Measurements from ENCODE around the gene LAD1. TPM values are rescaled to one million over a fixed set of nuclear protein-coding genes. Genes with fewer than 3 reads are reported as not detected.

LAD1 gene
- total RNA-seq, 4 donors from 2014 or later = 0.25 to 6.2 (median 0.92) TPM

DNA sequence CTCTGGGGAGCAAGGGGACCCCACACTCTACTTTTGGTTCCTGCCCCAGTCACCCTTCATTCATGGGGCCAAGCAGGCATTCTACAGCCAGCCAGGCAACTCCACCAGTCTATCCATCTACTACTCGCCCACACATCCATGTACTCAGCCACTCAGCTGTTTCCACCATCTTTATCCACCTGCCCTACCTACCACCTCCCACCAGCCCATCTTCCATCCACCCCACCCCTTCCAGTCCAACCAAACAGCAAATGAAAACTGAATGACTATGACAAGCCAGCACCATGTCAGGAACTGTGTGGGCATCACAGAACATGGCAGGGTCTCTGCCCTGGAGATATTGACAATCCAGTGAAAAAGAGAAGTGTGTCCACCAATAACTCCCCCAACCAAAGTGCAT lies 7.9 kb downstream of the LAD1 start:
- TF ChIP-seq POLR2A (IDR thresholded peaks at IDR 0.05) = no peak
- TF ChIP-seq, protein P1, sequence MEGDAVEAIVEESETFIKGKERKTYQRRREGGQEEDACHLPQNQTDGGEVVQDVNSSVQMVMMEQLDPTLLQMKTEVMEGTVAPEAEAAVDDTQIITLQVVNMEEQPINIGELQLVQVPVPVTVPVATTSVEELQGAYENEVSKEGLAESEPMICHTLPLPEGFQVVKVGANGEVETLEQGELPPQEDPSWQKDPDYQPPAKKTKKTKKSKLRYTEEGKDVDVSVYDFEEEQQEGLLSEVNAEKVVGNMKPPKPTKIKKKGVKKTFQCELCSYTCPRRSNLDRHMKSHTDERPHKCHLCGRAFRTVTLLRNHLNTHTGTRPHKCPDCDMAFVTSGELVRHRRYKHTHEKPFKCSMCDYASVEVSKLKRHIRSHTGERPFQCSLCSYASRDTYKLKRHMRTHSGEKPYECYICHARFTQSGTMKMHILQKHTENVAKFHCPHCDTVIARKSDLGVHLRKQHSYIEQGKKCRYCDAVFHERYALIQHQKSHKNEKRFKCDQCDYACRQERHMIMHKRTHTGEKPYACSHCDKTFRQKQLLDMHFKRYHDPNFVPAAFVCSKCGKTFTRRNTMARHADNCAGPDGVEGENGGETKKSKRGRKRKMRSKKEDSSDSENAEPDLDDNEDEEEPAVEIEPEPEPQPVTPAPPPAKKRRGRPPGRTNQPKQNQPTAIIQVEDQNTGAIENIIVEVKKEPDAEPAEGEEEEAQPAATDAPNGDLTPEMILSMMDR (IDR thresholded peaks at IDR 0.05 in 4 of 5, conservative IDR thresholded peaks at IDR 0.05 in 1 of 5) = no peak
- in situ Hi-C loops (cut with MboI; ENCODE audit: low sequenced_read_pairs in 4 of 4) = no loop called here
- intact Hi-C loops (cut with DNase I; ENCODE audit: low total_unique reads) = no loop called here

DNA sequence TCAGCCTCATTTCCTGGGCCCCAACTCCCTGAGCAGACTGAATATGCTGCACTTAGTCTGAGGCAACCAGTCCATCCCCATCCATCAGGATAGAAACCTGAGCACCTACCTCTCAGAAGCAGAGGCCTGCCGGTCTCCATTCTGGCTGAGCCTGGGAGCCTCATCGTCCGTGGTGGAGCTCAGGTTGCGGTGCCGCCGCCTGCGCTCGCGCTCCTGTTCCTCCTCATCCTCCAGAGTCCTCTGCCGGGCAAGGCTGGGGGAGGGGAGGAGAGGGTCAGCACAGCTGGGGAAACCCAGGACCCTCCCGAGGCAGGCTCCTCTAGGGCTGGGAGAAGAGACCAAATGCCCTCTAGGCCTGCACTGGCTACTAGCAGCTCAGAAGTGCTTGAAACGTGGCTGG lies 10.1 kb downstream of the LAD1 start:
- H3K4me3 ChIP-seq = no peak overlapping the region
- no peak for TF ChIP-seq POLR2A (IDR thresholded peaks at IDR 0.05)
- TF ChIP-seq, protein P1 (IDR thresholded peaks at IDR 0.05 in 4 of 5, conservative IDR thresholded peaks at IDR 0.05 in 1 of 5) = no peak
- H3K27ac ChIP-seq = no peak overlapping the region
- peaks cover 8 to 10% of the 10 kb centered on the region in 2 donors for H3K4me1 ChIP-seq
- DNase-seq = no peak
- no peaks in the 10 kb centered on the region for H3K27me3 ChIP-seq
- no peaks in the 10 kb centered on the region for H3K36me3 ChIP-seq
- intact Hi-C loops (cut with DNase I; ENCODE audit: low total_unique reads) (no loop called here), in situ Hi-C loops (cut with MboI; ENCODE audit: low sequenced_read_pairs in 4 of 4) (no loop called here)
- no peak for ATAC-seq
- no peaks in the 10 kb centered on the region for H3K9me3 ChIP-seq

More for the DNA sequence above, 7.9 kb downstream of the LAD1 start:
- Histone ChIP-seq H3K36me3 (no peaks in the 10 kb centered on the region), H3K4me3 (no peak overlapping the region), H3K9me3 (no peaks in the 10 kb centered on the region), H3K27me3 (no peaks in the 10 kb centered on the region), H3K27ac (no peak overlapping the region), H3K4me1 (no peaks in the 10 kb centered on the region)
- no peak for DNase-seq
- ATAC-seq = no peak

DNA sequence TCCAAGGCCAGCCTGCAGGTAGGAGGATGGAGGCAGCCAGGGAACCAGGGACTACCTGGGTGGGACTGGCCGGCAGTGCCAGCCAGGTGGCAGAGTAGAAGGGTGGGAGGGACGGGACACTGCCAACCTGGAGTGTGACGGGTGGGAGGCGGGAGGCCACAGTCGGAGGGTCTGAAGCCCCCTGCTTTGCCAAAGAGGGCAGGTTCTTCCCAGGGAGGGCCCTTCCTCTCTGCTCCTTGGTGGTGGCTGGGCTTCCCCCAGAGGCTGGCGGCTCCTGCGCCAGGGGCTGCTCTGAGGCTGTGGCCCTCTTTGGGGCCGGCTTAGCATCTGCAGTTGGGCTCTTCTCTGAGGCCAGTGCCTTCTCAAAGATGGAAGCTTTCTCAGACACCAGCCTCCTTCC lies 12.9 kb downstream of the LAD1 start:
- H3K4me1 ChIP-seq = peaks cover 15 to 20% of the 10 kb centered on the region in 2 donors
- H3K9me3 ChIP-seq = no peaks in the 10 kb centered on the region
- H3K36me3 ChIP-seq = no peaks in the 10 kb centered on the region
- no peak for ATAC-seq
- no peak overlapping the region for H3K27ac ChIP-seq
- intact Hi-C loops (cut with DNase I; ENCODE audit: low total_unique reads) = no loop called here
- TF ChIP-seq POLR2A (IDR thresholded peaks at IDR 0.05) = no peak
- TF ChIP-seq, protein P1 (IDR thresholded peaks at IDR 0.05 in 4 of 5, conservative IDR thresholded peaks at IDR 0.05 in 1 of 5) = no peak
- H3K4me3 ChIP-seq = no peak overlapping the region
- in situ Hi-C loops (cut with MboI; ENCODE audit: low sequenced_read_pairs in 4 of 4) = no loop called here
- DNase-seq = no peak
- H3K27me3 ChIP-seq = no peaks in the 10 kb centered on the region

DNA sequence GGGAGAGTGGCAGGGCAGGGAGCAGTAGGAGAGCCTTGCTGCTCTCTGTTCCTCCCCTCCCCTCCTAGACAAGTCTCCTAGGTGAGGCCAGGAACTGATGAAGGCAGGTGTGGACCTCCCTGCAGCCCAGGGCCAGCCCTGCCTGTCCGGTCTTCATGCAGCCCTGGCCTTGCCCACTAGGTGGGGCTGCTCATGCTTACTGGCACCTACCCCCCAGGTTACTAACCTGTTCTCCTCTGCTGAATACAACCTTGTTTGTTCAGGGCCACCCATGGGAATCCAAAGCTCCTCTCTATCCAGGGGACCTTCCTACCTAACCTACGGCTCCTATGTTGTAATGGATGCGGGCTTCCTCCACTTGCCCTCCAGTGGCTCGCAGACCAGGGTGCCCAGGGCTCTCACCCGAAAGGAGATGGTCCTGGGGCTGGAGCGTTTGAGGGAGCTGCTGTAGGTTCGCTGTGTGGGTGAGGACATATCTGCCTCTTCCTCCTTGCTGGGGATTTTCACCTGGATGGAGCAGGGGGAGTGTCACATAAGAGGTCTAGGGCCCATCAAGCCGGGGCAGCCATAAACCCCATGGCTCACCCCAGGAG lies 13.7 kb downstream of the LAD1 start:
- TF ChIP-seq POLR2A (IDR thresholded peaks at IDR 0.05) = no peak
- TF ChIP-seq, protein P1 (IDR thresholded peaks at IDR 0.05 in 4 of 5, conservative IDR thresholded peaks at IDR 0.05 in 1 of 5) = peak; percentile 47 to 83 (median 79)
- H3K9me3 ChIP-seq = no peaks in the 10 kb centered on the region
- peaks cover 15 to 20% of the 10 kb centered on the region in 2 donors for H3K4me1 ChIP-seq
- no peak overlapping the region for H3K4me3 ChIP-seq
- intact Hi-C loops (cut with DNase I; ENCODE audit: low total_unique reads) = loop anchor here (1.0 kb wide), 1 partner anchor 23 kb away; no protein-coding TSS in a partner anchor
- ATAC-seq (peak; percentile 56 to 75), DNase-seq (peak; percentile 24 to 69)
- in situ Hi-C loops (cut with MboI; ENCODE audit: low sequenced_read_pairs in 4 of 4) = no loop called here
- peak overlapping the region in 3 of 4 donors; percentile 64 to 73 (median 70) for H3K27ac ChIP-seq
- H3K27me3 ChIP-seq = no peaks in the 10 kb centered on the region
- no peaks in the 10 kb centered on the region for H3K36me3 ChIP-seq

DNA sequence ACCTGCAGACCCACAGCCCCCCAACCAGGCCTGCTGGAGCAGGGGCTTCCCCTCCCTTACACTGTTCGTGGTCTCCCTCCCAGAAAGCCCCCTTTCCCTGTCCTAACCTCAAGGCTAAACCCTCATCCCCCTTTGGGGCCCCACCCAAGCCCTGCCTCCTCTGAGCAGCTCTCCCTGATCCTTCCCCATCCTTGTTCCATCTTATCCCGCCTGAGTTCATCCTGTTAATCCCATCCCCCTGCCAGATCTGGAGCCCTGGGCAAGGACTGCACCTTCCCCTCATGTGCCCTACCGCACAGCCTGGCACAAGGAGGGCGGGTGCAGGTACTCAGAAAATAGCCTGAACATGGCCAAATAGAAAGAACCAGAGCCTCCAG lies 14.7 kb downstream of the LAD1 start:
- Histone ChIP-seq H3K9me3 (no peaks in the 10 kb centered on the region), H3K27ac (peak overlapping the region; percentile 64 to 80 (median 72)), H3K36me3 (no peaks in the 10 kb centered on the region), H3K27me3 (no peaks in the 10 kb centered on the region), H3K4me1 (peaks cover 15 to 20% of the 10 kb centered on the region in 2 donors), H3K4me3 (no peak overlapping the region)
- intact Hi-C loops (cut with DNase I; ENCODE audit: low total_unique reads) = no loop called here
- in situ Hi-C loops (cut with MboI; ENCODE audit: low sequenced_read_pairs in 4 of 4) = no loop called here
- ATAC-seq = peak in 1 of 2 donors; percentile 24
- DNase-seq = no peak
- TF ChIP-seq, protein P1 (IDR thresholded peaks at IDR 0.05 in 4 of 5, conservative IDR thresholded peaks at IDR 0.05 in 1 of 5) = no peak
- TF ChIP-seq POLR2A (IDR thresholded peaks at IDR 0.05) = no peak
